ENCODE results near the gene KLHL18. TPM values are rescaled to one million over a fixed set of nuclear protein-coding genes. Genes with fewer than 3 reads are reported as not detected.
"Not testable (repeated sequence)": the region's sequence is repeated elsewhere in the genome, so short reads cannot be mapped to it uniquely, and the experiment has no call there.

KLHL18 gene
- total RNA-seq, 1 experiment from 2014 or later, result 35.4 TPM

DNA sequence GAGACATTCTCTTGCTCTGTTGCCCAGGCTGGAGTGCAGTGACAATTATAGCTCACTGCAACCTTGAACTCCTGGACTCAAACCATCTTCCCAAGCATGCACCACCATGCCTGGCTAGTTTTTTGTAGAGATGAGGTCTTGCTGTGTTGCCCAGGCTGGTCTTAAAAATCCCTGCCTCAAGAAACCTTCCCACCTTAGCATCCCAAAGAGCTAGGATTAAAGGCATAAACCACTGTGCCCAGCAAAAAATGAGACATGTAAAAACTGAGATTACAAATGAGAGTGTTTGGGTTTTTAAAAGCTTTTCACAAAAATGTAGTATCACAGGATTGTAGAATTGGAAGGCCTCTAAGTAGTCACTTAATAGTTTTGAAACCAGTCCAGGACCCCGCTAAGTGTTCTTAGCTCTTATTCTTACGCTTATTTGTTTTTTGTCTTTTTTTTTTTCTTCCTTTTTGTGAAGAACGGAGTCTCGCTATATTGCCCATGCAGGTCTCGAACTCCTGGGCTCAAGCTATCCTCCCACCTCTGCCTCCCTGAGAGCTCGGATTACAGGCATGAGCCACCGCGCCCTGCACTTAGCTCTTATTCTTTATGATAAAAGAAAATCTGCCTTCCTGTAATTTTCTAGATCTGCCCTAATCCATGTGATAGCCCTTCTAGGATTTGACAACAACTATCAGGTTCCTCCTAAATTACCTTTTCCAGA is 31.5 kb downstream of the KLHL18 start:
- ChIA-PET CTCF (no interaction called here), POLR2A (interaction anchor here (0.6 to 0.7 kb wide), 2 partner anchors 35 to 268 kb away, joined by 3 read pairs; no protein-coding TSS in a partner anchor)
- intact Hi-C loops (cut with micrococcal nuclease; ENCODE audit: unreplicated experiment) (no loop called here), in situ Hi-C loops (cut with HindIII; ENCODE audit: low pct_unique_long_range_greater_than_20kb, low sequenced_read_pairs) (no loop called here)
- H3K4me3 ChIP-seq (ENCODE audit: low read depth in 2 of 2, low read length in 2 of 2), result no peak overlapping the region
- no peaks in the 10 kb centered on the region for H3K4me1 ChIP-seq (ENCODE audit: control insufficient read depth, insufficient read depth, low read length)
- no peak for DNase-seq (ENCODE audit: low read depth, low spot score)
- TF ChIP-seq, protein P1, sequence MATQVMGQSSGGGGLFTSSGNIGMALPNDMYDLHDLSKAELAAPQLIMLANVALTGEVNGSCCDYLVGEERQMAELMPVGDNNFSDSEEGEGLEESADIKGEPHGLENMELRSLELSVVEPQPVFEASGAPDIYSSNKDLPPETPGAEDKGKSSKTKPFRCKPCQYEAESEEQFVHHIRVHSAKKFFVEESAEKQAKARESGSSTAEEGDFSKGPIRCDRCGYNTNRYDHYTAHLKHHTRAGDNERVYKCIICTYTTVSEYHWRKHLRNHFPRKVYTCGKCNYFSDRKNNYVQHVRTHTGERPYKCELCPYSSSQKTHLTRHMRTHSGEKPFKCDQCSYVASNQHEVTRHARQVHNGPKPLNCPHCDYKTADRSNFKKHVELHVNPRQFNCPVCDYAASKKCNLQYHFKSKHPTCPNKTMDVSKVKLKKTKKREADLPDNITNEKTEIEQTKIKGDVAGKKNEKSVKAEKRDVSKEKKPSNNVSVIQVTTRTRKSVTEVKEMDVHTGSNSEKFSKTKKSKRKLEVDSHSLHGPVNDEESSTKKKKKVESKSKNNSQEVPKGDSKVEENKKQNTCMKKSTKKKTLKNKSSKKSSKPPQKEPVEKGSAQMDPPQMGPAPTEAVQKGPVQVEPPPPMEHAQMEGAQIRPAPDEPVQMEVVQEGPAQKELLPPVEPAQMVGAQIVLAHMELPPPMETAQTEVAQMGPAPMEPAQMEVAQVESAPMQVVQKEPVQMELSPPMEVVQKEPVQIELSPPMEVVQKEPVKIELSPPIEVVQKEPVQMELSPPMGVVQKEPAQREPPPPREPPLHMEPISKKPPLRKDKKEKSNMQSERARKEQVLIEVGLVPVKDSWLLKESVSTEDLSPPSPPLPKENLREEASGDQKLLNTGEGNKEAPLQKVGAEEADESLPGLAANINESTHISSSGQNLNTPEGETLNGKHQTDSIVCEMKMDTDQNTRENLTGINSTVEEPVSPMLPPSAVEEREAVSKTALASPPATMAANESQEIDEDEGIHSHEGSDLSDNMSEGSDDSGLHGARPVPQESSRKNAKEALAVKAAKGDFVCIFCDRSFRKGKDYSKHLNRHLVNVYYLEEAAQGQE (IDR thresholded peaks at IDR 0.05; ENCODE audit: insufficient read depth in 1 of 2, low read depth in 2 of 2, low read length in 1 of 2), result no peak
- no peak for TF ChIP-seq POLR2AphosphoS5 (IDR thresholded peaks at IDR 0.05; ENCODE audit: low read depth, low read length)
- TF ChIP-seq, protein P2, sequence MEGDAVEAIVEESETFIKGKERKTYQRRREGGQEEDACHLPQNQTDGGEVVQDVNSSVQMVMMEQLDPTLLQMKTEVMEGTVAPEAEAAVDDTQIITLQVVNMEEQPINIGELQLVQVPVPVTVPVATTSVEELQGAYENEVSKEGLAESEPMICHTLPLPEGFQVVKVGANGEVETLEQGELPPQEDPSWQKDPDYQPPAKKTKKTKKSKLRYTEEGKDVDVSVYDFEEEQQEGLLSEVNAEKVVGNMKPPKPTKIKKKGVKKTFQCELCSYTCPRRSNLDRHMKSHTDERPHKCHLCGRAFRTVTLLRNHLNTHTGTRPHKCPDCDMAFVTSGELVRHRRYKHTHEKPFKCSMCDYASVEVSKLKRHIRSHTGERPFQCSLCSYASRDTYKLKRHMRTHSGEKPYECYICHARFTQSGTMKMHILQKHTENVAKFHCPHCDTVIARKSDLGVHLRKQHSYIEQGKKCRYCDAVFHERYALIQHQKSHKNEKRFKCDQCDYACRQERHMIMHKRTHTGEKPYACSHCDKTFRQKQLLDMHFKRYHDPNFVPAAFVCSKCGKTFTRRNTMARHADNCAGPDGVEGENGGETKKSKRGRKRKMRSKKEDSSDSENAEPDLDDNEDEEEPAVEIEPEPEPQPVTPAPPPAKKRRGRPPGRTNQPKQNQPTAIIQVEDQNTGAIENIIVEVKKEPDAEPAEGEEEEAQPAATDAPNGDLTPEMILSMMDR (IDR thresholded peaks at IDR 0.05), result no peak
- no peak for TF ChIP-seq TCF7L2 (IDR thresholded peaks at IDR 0.05; ENCODE audit: low read depth, low read length)
- TF ChIP-seq SIN3A (IDR thresholded peaks at IDR 0.05; ENCODE audit: borderline replicate concordance, insufficient read depth, low read depth, low read length), result no peak
- H3K36me3 ChIP-seq (ENCODE audit: control insufficient read depth, insufficient read depth, low read length), result no peaks in the 10 kb centered on the region; the same call in 1 of the 2 replicates
- BruUV-seq (replicated peaks), result no TSS peak
- H3K27me3 ChIP-seq (ENCODE audit: control insufficient read depth, insufficient read depth, low read length), result no peaks in the 10 kb centered on the region
- no peaks in the 10 kb centered on the region for H3K9me3 ChIP-seq (ENCODE audit: control insufficient read depth, insufficient read depth, low read depth, low read length)
- ATAC-seq, result no peak
- H3K27ac ChIP-seq (ENCODE audit: low read length), result no peak overlapping the region

DNA sequence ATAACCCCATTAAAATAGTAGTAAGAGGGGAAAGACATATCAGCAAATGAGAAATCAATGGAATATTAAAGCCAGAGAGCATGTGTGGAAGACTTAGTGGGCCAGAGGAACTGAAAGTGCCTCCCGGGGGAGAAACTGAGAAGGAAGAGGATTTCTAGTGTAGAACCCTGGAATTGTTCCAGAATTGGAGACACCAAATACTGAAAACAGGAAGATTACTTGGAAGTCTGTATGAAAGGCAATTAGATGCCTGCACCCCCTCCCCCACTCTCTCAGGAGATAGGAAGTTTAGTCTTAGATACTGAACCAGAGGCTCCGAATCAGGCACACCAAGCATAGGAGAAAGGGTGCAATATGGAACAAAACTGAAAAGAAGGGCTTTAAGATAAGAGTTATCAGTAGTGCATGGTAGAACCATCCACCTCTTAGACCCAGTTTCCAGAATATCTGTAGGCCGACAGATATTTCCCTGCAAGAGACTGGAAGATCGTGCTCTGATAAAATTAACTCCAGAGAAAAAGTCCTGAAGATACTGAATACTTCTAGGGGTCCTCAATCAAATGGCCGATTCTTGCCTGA is 32.4 kb downstream of the KLHL18 start:
- Histone ChIP-seq H3K4me3 (ENCODE audit: low read depth in 2 of 2, low read length in 2 of 2) (no peak overlapping the region), H3K27me3 (ENCODE audit: control insufficient read depth, insufficient read depth, low read length) (no peaks in the 10 kb centered on the region), H3K36me3 (ENCODE audit: control insufficient read depth, insufficient read depth, low read length) (no peaks in the 10 kb centered on the region; the same call in 1 of the 2 replicates), H3K9me3 (ENCODE audit: control insufficient read depth, insufficient read depth, low read depth, low read length) (no peaks in the 10 kb centered on the region), H3K27ac (ENCODE audit: low read length) (no peak overlapping the region), H3K4me1 (ENCODE audit: control insufficient read depth, insufficient read depth, low read length) (no peaks in the 10 kb centered on the region)
- ChIA-PET CTCF (no interaction called here), POLR2A (no interaction called here)
- TF ChIP-seq TCF7L2 (IDR thresholded peaks at IDR 0.05; ENCODE audit: low read depth, low read length), result no peak
- intact Hi-C loops (cut with micrococcal nuclease; ENCODE audit: unreplicated experiment) (no loop called here), in situ Hi-C loops (cut with HindIII; ENCODE audit: low pct_unique_long_range_greater_than_20kb, low sequenced_read_pairs) (no loop called here)
- DNase-seq (ENCODE audit: low read depth, low spot score), result no peak
- no peak for ATAC-seq
- no TSS peak for BruUV-seq (replicated peaks)

DNA sequence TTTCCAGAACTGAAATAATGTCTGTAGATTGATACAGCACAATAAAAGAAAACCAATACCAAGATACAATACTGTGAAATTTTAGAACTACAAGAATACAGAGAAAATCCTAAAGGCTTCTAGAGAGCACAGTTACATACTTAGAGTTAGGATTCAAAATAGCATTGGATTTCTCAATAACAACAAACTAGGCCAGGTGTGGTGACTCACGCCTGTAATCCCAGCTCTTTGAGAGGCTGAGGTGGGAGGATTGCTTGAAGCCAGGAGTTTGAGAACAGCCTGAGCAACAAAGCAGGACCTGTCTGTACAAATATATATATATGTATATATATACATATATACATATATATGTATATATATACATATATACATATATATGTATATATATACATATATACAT is 33.4 kb downstream of the KLHL18 start:
- in situ Hi-C loops (cut with HindIII; ENCODE audit: low pct_unique_long_range_greater_than_20kb, low sequenced_read_pairs); DNase-seq (ENCODE audit: low read depth, low spot score): not testable (repeated sequence)

More for the DNA sequence above, 33.4 kb downstream of the KLHL18 start:
- ATAC-seq; H3K36me3 ChIP-seq (ENCODE audit: control insufficient read depth, insufficient read depth, low read length); intact Hi-C loops (cut with micrococcal nuclease; ENCODE audit: unreplicated experiment); BruUV-seq (replicated peaks); H3K27ac ChIP-seq (ENCODE audit: low read length); H3K4me1 ChIP-seq (ENCODE audit: control insufficient read depth, insufficient read depth, low read length); H3K4me3 ChIP-seq (ENCODE audit: low read depth in 2 of 2, low read length in 2 of 2); POLR2A ChIA-PET; H3K27me3 ChIP-seq (ENCODE audit: control insufficient read depth, insufficient read depth, low read length); H3K9me3 ChIP-seq (ENCODE audit: control insufficient read depth, insufficient read depth, low read depth, low read length); CTCF ChIA-PET: not testable (repeated sequence)
